IMR-90 (cell line): Measurements from ENCODE around the gene TPP2. TPM values are rescaled to one million over a fixed set of nuclear protein-coding genes. Genes with fewer than 3 reads are reported as not detected.

Experiments
- ATAC-seq: fragments of 200-7000 bp; cut with Tn5 transposase; 2 replicates; pipeline ENCODE4 v1.9.1; 2020; ENCODE audit warnings: low read depth, mild to moderate bottlenecking, moderate library complexity
- BruUV-seq: library from RNA; stranded (reverse); fragments of 400-500 nt; replicated peaks from 2 replicates; lab custom pipeline; 2021; lab: Mats Ljungman, UMichigan
- CTCF ChIA-PET: fragments of 300-600 bp; formaldehyde crosslinking; extraction: SDS; loops from one replicate; lab custom pipeline; 2021; ENCODE audit warnings: antibody characterized with exemption; lab: Yijun Ruan, JAX
- POLR2A ChIA-PET: fragments of 300-600 bp; sonication (Branson Sonifier 250); formaldehyde crosslinking; loops from one replicate; lab custom pipeline; 2022; ENCODE audit warnings: antibody characterized with exemption; ENCODE audit not compliant: unreplicated experiment; lab: Charles Lee
- DNase-seq: peaks from one replicate; pipeline ENCODE4 v3.0.0; 2013
- H2AFZ ChIP-seq: replicated peaks from 2 replicates; pipeline ENCODE3; 2013; ENCODE audit warnings: low read length, mild to moderate bottlenecking; ENCODE audit not compliant: poor library complexity
- H2AK5ac ChIP-seq: 2 replicates; pipeline ENCODE4 v1.6.1; 2013; ENCODE audit warnings: low read depth, low read length, inconsistent platforms
- H2AK9ac ChIP-seq: replicated peaks from 2 replicates; pipeline ENCODE3; 2013; ENCODE audit warnings: mild to moderate bottlenecking, low read depth, low read length, moderate library complexity; ENCODE audit not compliant: poor library complexity
- H2BK120ac ChIP-seq: 2 replicates; pipeline ENCODE4 v1.6.1; 2013; ENCODE audit warnings: low read depth, low read length, inconsistent platforms
- H2BK15ac ChIP-seq: 3 replicates; pipeline ENCODE4 v1.6.1; 2013; ENCODE audit warnings: low read depth, low read length, inconsistent platforms
- H2BK20ac ChIP-seq: 2 replicates; pipeline ENCODE4 v1.6.1; 2013; ENCODE audit warnings: low read depth, mild to moderate bottlenecking, inconsistent platforms, low read length, moderate library complexity
- H2BK5ac ChIP-seq: 2 replicates; pipeline ENCODE4 v1.6.1; 2013; ENCODE audit warnings: mild to moderate bottlenecking, low read depth, low read length, inconsistent platforms; ENCODE audit not compliant: poor library complexity, severe bottlenecking
- H3K14ac ChIP-seq: replicated peaks from 2 replicates; pipeline ENCODE4 v1.6.1; 2013; ENCODE audit warnings: low read depth, low read length, inconsistent platforms
- H3K18ac ChIP-seq: 2 replicates; pipeline ENCODE4 v1.6.1; 2013; ENCODE audit warnings: low read depth, low read length, control low read depth
- H3K23ac ChIP-seq: 2 replicates; pipeline ENCODE4 v1.6.1; 2013; ENCODE audit warnings: low read depth, low read length, inconsistent platforms
- H3K27ac ChIP-seq: 2 replicates; pipeline ENCODE4 v1.5.1; 2013; ENCODE audit warnings: mild to moderate bottlenecking, control low read depth, low read length; ENCODE audit not compliant: insufficient read depth
- H3K27me3 ChIP-seq: 2 replicates; pipeline ENCODE4 v1.6.1; 2013; ENCODE audit warnings: low read length; ENCODE audit not compliant: control insufficient read depth, insufficient read depth
- H3K36me3 ChIP-seq: 2 replicates; pipeline ENCODE4 v1.6.1; 2013; ENCODE audit warnings: low read length, mixed read lengths; ENCODE audit not compliant: control insufficient read depth, insufficient read depth
- H3K4ac ChIP-seq: 2 replicates; pipeline ENCODE4 v1.6.1; 2013; ENCODE audit warnings: low read depth, low read length, inconsistent platforms
- H3K4me1 ChIP-seq: 2 replicates; pipeline ENCODE4 v1.6.1; 2013; ENCODE audit warnings: low read length, mixed read lengths; ENCODE audit not compliant: control insufficient read depth, insufficient read depth
- H3K4me2 ChIP-seq: 2 replicates; pipeline ENCODE4 v1.6.1; 2013; ENCODE audit warnings: low read depth, mild to moderate bottlenecking, control low read depth, low read length, moderate library complexity
- H3K4me3 ChIP-seq: 2 replicates; pipeline ENCODE4 v1.5.1; 2013; ENCODE audit warnings: low read depth, mild to moderate bottlenecking, control low read depth, low read length, moderate library complexity; ENCODE audit not compliant: insufficient read depth
- H3K56ac ChIP-seq: 2 replicates; pipeline ENCODE4 v1.6.1; 2013; ENCODE audit warnings: low read length, inconsistent platforms; ENCODE audit not compliant: insufficient read depth; ENCODE audit errors: extremely low read depth
- H3K79me1 ChIP-seq, 2 experiments: 2 replicates each; pipeline ENCODE4 v1.6.1; 2013; ENCODE audit warnings: low read length in 2 of 2, inconsistent platforms in 1 of 2, low read depth in 1 of 2
- H3K9ac ChIP-seq: 2 replicates; pipeline ENCODE4 v1.6.1; 2013; ENCODE audit warnings: low read depth, low read length, control low read depth
- H3K9me1 ChIP-seq: 2 replicates; pipeline ENCODE4 v1.6.1; 2013; ENCODE audit warnings: low read length, inconsistent platforms; ENCODE audit not compliant: insufficient read depth
- H3K9me3 ChIP-seq: 2 replicates; pipeline ENCODE4 v1.6.1; 2013; ENCODE audit warnings: low read length; ENCODE audit not compliant: control insufficient read depth, insufficient read depth
- H4K20me1 ChIP-seq: 2 replicates; pipeline ENCODE4 v1.6.1; 2013; ENCODE audit warnings: low read length, inconsistent platforms; ENCODE audit not compliant: insufficient read depth
- H4K5ac ChIP-seq: 2 replicates; pipeline ENCODE4 v1.6.1; 2013; ENCODE audit warnings: mild to moderate bottlenecking, low read depth, low read length, control low read depth
- H4K8ac ChIP-seq, 2 experiments: 2 replicates each; pipeline ENCODE4 v1.6.1; 2013; ENCODE audit warnings: low read depth in 2 of 2, low read length in 2 of 2, control low read depth in 1 of 2, inconsistent platforms in 1 of 2
- H4K91ac ChIP-seq: 2 replicates; pipeline ENCODE4 v1.6.1; 2013; ENCODE audit warnings: low read depth, low read length, inconsistent platforms; ENCODE audit not compliant: insufficient read depth
- CEBPB ChIP-seq: IDR thresholded peaks from 2 replicates; pipeline ENCODE4 v1.6.1; 2012; ENCODE audit warnings: low read depth, low read length, improper control_type of control experiment
- FOS ChIP-seq: fragments of 150-350 bp; IDR thresholded peaks from 2 replicates; pipeline ENCODE4 v1.6.1; 2016; ENCODE audit warnings: low read depth, low read length
- MAFK ChIP-seq: IDR thresholded peaks from 2 replicates; pipeline ENCODE4 v1.6.1; 2012; ENCODE audit warnings: low read depth, low read length, improper control_type of control experiment
- MXI1 ChIP-seq: IDR thresholded peaks from 2 replicates; pipeline ENCODE4 v1.6.1; 2012; ENCODE audit warnings: low read depth, mild to moderate bottlenecking, low read length, moderate library complexity, borderline replicate concordance
- NFE2L2 ChIP-seq: fragments of 150-350 bp; IDR thresholded peaks from 2 replicates; pipeline ENCODE4 v1.6.1; 2016; ENCODE audit warnings: low read depth, mild to moderate bottlenecking, low read length
- SMC3 ChIP-seq: fragments of 150-350 bp; IDR thresholded peaks from 2 replicates; pipeline ENCODE4 v1.6.1; 2016; ENCODE audit warnings: low read depth, mild to moderate bottlenecking, antibody characterized with exemption, low read length, moderate library complexity
- WGBS, 2 experiments: methylation state at CpG; one replicate each; pipeline versions ENCODE4 v1.1.5 to v1.1.7; 2013; ENCODE audit warnings: missing lambda C conversion rate in 2 of 2; ENCODE audit not compliant: insufficient read length in 1 of 2; ENCODE audit errors: extremely low coverage in 2 of 2; 5-methylcytosine and 5-hydroxymethylcytosine counted together
- dilution Hi-C: fragments of 300-500 bp; cut with HindIII; formaldehyde crosslinking; loops from one replicate; pipeline ENCODE4 v1.14.3; 2018; ENCODE audit warnings: low sequenced_read_pairs; ENCODE audit not compliant: unreplicated experiment
- in situ Hi-C: fragments of 300-500 bp; cut with MboI; formaldehyde crosslinking; loops from 3 replicates; pipeline ENCODE4 v1.14.3; 2019; ENCODE audit warnings: low sequenced_read_pairs, inconsistent platforms, mixed read lengths
- intact Hi-C: fragments of 100-400 bp; cut with micrococcal nuclease; formaldehyde crosslinking; loops from 2 replicates; pipeline ENCODE4 v1.10.0; 2022
- polyA plus RNA-seq, 3 experiments: library from polyadenylated mRNA; depleted of rRNA; stranded (reverse); fragments of >200 nt; gene quantifications; 2 replicates each; pipeline ENCODE4 v1.2.3, GENCODE V29; 2012; ENCODE audit warnings: low replicate concordance in 1 of 3
- total RNA-seq: library from RNA; depleted of rRNA; stranded (reverse); fragments of >200 nt; gene quantifications from 2 replicates; pipeline ENCODE4 v1.2.3, GENCODE V29; 2012
- TF ChIP-seq, protein P1 (sequence below): fragments of 150-350 bp; IDR thresholded peaks from 2 replicates; pipeline ENCODE4 v1.6.1; 2016; ENCODE audit warnings: low read depth, mild to moderate bottlenecking, low read length, moderate library complexity, borderline replicate concordance

The TPP2 gene
- total and polyA plus RNA-seq, 2 of the 4 experiments (the other 2 are of a cell fraction), result 27.6 to 52.9 TPM

DNA sequence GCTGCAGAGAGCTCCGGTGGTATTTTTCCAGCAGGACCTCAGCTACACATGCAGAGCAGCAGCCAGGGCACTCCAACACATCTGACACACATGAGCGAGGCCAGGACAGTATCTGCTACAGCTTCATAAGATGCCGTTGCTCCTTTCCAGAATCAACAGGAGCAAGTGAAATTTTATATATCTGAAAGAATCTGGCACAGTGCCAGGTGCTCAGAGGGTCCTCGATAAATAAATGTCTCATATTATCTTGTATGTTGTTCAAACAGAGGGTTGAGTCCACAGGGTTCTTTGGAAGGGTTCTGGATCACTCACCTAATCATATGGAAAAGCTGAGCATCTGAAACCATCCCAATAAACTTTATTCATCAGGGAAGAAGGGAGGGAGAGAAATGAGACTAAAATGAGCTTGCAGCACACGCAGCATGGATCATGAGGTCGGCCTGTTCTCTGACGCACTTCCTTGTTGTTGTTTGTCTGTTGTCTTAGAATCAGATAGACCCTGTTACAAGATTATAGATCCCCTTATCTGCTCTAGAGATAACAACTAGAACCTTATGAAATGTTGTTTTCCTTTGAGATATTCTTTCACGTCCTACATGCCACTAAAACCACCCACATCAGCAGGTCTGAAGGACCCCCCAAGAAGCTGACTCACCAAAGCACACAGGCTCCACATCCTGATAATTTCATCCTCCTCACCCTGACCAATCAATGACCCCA lies 101.3 kb downstream of the TPP2 start:
- Histone ChIP-seq H2BK120ac (no peak overlapping the region), H2AFZ (no peak overlapping the region), H3K23ac (no peak overlapping the region), H2BK5ac (no peak overlapping the region), H3K4me2 (no peak overlapping the region), H4K91ac (no peak overlapping the region), H3K4me3 (no peak overlapping the region), H4K20me1 (no peaks in the 10 kb centered on the region), H3K14ac (no peak overlapping the region), H3K27ac (no peak overlapping the region), H3K56ac (no peak overlapping the region), H2AK9ac (no peak overlapping the region), H2AK5ac (no peak overlapping the region), H3K27me3 (peaks cover 28% of the 10 kb centered on the region), H3K9ac (no peak overlapping the region), H4K8ac (no peak overlapping the region), H3K18ac (no peak overlapping the region), H3K9me3 (peaks cover 11% of the 10 kb centered on the region), H2BK20ac (no peak overlapping the region), H2BK15ac (no peak overlapping the region), H3K4me1 (no peaks in the 10 kb centered on the region), H4K5ac (no peak overlapping the region), H3K36me3 (no peaks in the 10 kb centered on the region), H3K4ac (no peak overlapping the region), H3K79me1 (no peaks in the 10 kb centered on the region), H3K9me1 (no peaks in the 10 kb centered on the region)
- TF ChIP-seq MAFK (no peak), SMC3 (no peak), NFE2L2 (no peak), CEBPB (no peak), MXI1 (no peak), FOS (no peak)
- TF ChIP-seq, protein P1, sequence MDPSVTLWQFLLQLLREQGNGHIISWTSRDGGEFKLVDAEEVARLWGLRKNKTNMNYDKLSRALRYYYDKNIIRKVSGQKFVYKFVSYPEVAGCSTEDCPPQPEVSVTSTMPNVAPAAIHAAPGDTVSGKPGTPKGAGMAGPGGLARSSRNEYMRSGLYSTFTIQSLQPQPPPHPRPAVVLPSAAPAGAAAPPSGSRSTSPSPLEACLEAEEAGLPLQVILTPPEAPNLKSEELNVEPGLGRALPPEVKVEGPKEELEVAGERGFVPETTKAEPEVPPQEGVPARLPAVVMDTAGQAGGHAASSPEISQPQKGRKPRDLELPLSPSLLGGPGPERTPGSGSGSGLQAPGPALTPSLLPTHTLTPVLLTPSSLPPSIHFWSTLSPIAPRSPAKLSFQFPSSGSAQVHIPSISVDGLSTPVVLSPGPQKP, result no peak
- intact Hi-C loops (no loop called here), dilution Hi-C loops (no loop called here), in situ Hi-C loops (no loop called here)
- ATAC-seq (no peak), DNase-seq (no peak)
- ChIA-PET POLR2A (no interaction called here), CTCF (no interaction called here)
- no CpG with 5 or more reads among the region's 8 CpGs for WGBS, 2 experiments
- BruUV-seq, result no TSS peak
